NCI-H2107 treated with DMSO at 0.1 percent for 48 hours (cell line): ENCODE results near the gene LAPTM4A.
"Not testable (repeated sequence)": the region's sequence is repeated elsewhere in the genome, so short reads cannot be mapped to it uniquely, and the experiment has no call there.

ENCODE experiments used
- DNase-seq: peaks from one replicate; lab custom pipeline; 2025; ENCODE audit not compliant: unreplicated experiment; lab: John Stamatoyannopoulos, UW

LAPTM4A gene

GRCh38 chr2:20052229-20052851 lies 912 bp upstream of the LAPTM4A start:
- DNase-seq, result peak; percentile 19

GRCh38 chr2:20050646-20051531 lies 539 bp downstream of the LAPTM4A start:
- peak; percentile 30 for DNase-seq

- DNase-seq, result peak; percentile 56
These were observed 1.3 kb downstream of the LAPTM4A start for GRCh38 chr2:20050104-20050645.

GRCh38 chr2:20049637-20050036 lies 1.8 kb downstream of the LAPTM4A start:
- no peak for DNase-seq

- no peak for DNase-seq
These were observed 2.7 kb downstream of the LAPTM4A start for GRCh38 chr2:20048488-20049448.

- not testable (repeated sequence) for DNase-seq
These were observed 5.6 kb downstream of the LAPTM4A start for GRCh38 chr2:20045712-20046292.

GRCh38 chr2:20044778-20045177 lies 6.7 kb downstream of the LAPTM4A start:
- DNase-seq, result no peak

GRCh38 chr2:20042531-20042930 lies 8.9 kb downstream of the LAPTM4A start:
- DNase-seq, result no peak

GRCh38 chr2:20040489-20041172 lies 10.8 kb downstream of the LAPTM4A start:
- no peak for DNase-seq

GRCh38 chr2:20037660-20038059 lies 13.8 kb downstream of the LAPTM4A start:
- no peak for DNase-seq

GRCh38 chr2:20035955-20036666 lies 15.3 kb downstream of the LAPTM4A start:
- no peak for DNase-seq

- no peak for DNase-seq
These were observed 16.6 kb downstream of the LAPTM4A start for GRCh38 chr2:20034821-20035220.

- DNase-seq, result no peak
These were observed 17.2 kb downstream of the LAPTM4A start for GRCh38 chr2:20034218-20034617.

GRCh38 chr2:20033322-20033721 lies 18.1 kb downstream of the LAPTM4A start:
- no peak for DNase-seq

GRCh38 chr2:20030224-20030623 lies 21.2 kb downstream of the LAPTM4A start:
- no peak for DNase-seq

- no peak for DNase-seq
These were observed 23.6 kb downstream of the LAPTM4A start for GRCh38 chr2:20027705-20028434.

- no peak for DNase-seq
These were observed 24.2 kb downstream of the LAPTM4A start for GRCh38 chr2:20027260-20027677.

- no peak for DNase-seq
These were observed 26.2 kb downstream of the LAPTM4A start for GRCh38 chr2:20025065-20025786.
